Stomach (tissue), 9 donors: ENCODE measurements around the gene POLE. TPM values are rescaled to one million over a fixed set of nuclear protein-coding genes. Genes with fewer than 3 reads are reported as not detected.

Experiments used
- DNase-seq, 2 donors: peaks; one replicate each; pipeline versions ENCODE4 v3.0.0 to v3.0.0-alpha.2; 2013 to 2019
- H3K27ac ChIP-seq, 5 donors: fragments of 200-600 bp in 4 of 5; sonication (generic) in 4 of 5; one replicate each; pipeline ENCODE4 v1.5.1; 2013 to 2019; ENCODE audit warnings: mild to moderate bottlenecking in 1 of 5, moderate library complexity in 1 of 5
- H3K27me3 ChIP-seq, 3 donors: fragments of 200-600 bp; sonication (generic); one replicate each; pipeline ENCODE4 v1.5.1; 2017 to 2019; ENCODE audit warnings: mixed run types in 1 of 3
- H3K36me3 ChIP-seq, 4 donors: fragments of 200-600 bp; sonication (generic); 1 replicate in 3 of 4; 2 replicates in 1 of 4; pipeline ENCODE4 v1.5.1; 2016 to 2019
- H3K4me1 ChIP-seq, 4 donors: fragments of 200-600 bp; sonication (generic); one replicate each; pipeline ENCODE4 v1.5.1; 2016 to 2019
- H3K4me3 ChIP-seq, 4 donors: fragments of 200-600 bp; sonication (generic) in 3 of 4; one replicate each; pipeline ENCODE4 v1.5.1; 2016 to 2019; ENCODE audit warnings: mild to moderate bottlenecking in 1 of 4
- H3K9me3 ChIP-seq, 4 donors: fragments of 200-600 bp; sonication (generic); one replicate each; pipeline ENCODE4 v1.5.1; 2016 to 2019
- CTCF ChIP-seq, 7 experiments: fragments of 450-650 bp in 4 of 7; fragments of 200-600 bp in 3 of 7; sonication (generic) in 3 of 7; IDR thresholded peaks; one replicate each; pipeline ENCODE4 v1.5.1; 2016 to 2019; ENCODE audit warnings: antibody characterized with exemption in 7 of 7, control low read depth in 2 of 7, mild to moderate bottlenecking in 1 of 7
- EP300 ChIP-seq: sonication (generic); formaldehyde crosslinking; IDR thresholded peaks from one replicate; pipeline ENCODE4 v1.6.1; 2017; ENCODE audit warnings: antibody characterized with exemption
- POLR2A ChIP-seq, 4 donors: fragments of 450-650 bp; IDR thresholded peaks; one replicate each; pipeline ENCODE4 v1.6.1; 2016; ENCODE audit warnings: antibody characterized with exemption in 4 of 4, control low read depth in 2 of 4, mild to moderate bottlenecking in 1 of 4, moderate library complexity in 1 of 4
- POLR2AphosphoS5 ChIP-seq, 3 donors: sonication (generic); formaldehyde crosslinking; IDR thresholded peaks; one replicate each; pipeline ENCODE4 v1.6.1; 2016; ENCODE audit warnings: antibody characterized with exemption in 3 of 3
- WGBS, 5 donors: extraction: QIAGEN DNeasy Blood & Tissue Kit in 3 of 5; methylation state at CpG; one replicate each; pipeline versions ENCODE4 v1.1.5 to v1.1.7; 2013 to 2018; 5-methylcytosine and 5-hydroxymethylcytosine counted together
- intact Hi-C: fragments of 100-400 bp; cut with DNase I; formaldehyde crosslinking; loops from one replicate; pipeline ENCODE4 v1.15.1; 2023; ENCODE audit warnings: low total_unique reads
- polyA plus RNA-seq, 3 donors: library from polyadenylated mRNA; stranded (reverse); fragments of 200-250 nt; gene quantifications; one replicate each; pipeline ENCODE4 v1.2.3, GENCODE V29; 2013
- total RNA-seq, 5 donors: library from RNA; depleted of rRNA; stranded (reverse); fragments of >200 nt; gene quantifications; one replicate each; pipeline versions ENCODE4 v1.1.0 to v1.2.3, GENCODE V29; 2014 to 2016
- donor health status: healthy with polysubstance abuse.
- donor health status: Bipolar disorder and iron deficiency.
- donor health status: healthy.

Gene POLE
- total and polyA plus RNA-seq, 8 donors = 12.7 to 144 (median 43.3) TPM

DNA sequence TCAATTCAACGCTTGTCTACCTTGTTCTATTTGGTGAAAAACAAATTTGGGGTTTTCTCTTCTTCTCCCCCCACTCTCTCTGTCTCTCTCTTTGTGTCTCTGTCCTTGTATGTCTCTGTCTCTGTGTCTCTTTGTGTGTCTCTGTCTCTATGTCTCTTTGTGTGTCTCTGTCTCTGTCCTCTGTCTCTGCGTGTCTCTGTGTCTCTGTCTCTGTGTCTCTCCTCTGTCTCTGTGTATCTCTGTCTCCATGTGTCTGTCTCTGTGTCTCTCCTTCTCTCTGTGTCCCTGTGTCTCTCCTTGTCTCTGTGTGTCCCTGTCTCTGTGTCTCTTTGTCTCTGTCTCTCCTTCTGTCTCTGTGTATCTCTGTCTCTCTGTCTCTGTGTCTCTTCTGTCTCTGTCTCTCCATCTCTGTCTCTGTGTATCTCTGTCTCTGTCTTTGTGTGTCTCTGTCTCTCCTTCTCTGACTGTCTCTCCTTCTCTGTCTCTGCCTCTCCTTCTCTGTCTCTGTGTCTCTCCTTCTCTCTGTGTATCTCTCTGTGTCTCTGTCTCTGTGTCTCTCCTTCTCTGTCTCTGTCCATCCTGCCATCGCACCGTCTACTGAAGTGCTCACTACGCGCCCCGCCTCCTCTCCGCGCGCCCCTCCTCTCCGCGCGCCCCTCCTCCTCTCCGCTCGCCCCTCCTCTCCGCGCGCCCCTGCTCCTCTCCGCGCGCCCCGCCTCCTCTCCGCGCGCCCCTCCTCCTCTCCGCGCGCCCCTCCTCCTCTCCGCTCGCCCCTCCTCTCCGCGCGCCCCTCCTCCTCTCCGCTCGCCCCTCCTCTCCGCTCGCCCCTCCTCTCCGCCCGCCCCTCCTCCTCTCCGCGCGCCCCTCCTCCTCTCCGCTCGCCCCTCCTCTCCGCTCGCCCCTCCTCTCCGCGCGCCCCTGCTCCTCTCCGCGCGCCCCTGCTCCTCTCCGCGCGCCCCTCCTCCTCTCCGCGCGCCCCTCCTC lies 89.5 kb downstream of the POLE start:
- TF ChIP-seq CTCF (IDR thresholded peaks at IDR 0.05) (no peak), POLR2AphosphoS5 (IDR thresholded peaks at IDR 0.05) (no peak), EP300 (no peak), POLR2A (IDR thresholded peaks at IDR 0.05) (no peak)
- H3K27ac ChIP-seq = peak overlapping the region in 1 of 5 donors; percentile 74
- DNase-seq = peak in 1 of 2 donors; percentile 76

GRCh38 chr12:132596016-132596415 lies 91.1 kb downstream of the POLE start:
- H3K27ac ChIP-seq = no peak overlapping the region
- no peaks in the 10 kb centered on the region for H3K9me3 ChIP-seq
- H3K4me3 ChIP-seq = no peak overlapping the region
- intact Hi-C loops = no loop called here
- DNase-seq = no peak
- no peaks in the 10 kb centered on the region for H3K36me3 ChIP-seq
- H3K4me1 ChIP-seq = peaks cover 11 to 36% (median 30%) of the 10 kb centered on the region in 4 donors
- TF ChIP-seq CTCF (IDR thresholded peaks at IDR 0.05) = no peak
- no peak for TF ChIP-seq EP300
- no peak for TF ChIP-seq POLR2A (IDR thresholded peaks at IDR 0.05)
- TF ChIP-seq POLR2AphosphoS5 (IDR thresholded peaks at IDR 0.05) = no peak
- H3K27me3 ChIP-seq = peaks cover 0 to 39% (median 29%) of the 10 kb centered on the region in 3 donors
- WGBS, 5 donors = 69 to 77% (median 74%) methylated on average over 18 of the region's 18 CpGs

More for the DNA sequence above, 89.5 kb downstream of the POLE start:
- Histone ChIP-seq H3K4me1 (peaks cover 11 to 41% (median 32%) of the 10 kb centered on the region in 4 donors), H3K27me3 (peaks cover 0 to 47% (median 40%) of the 10 kb centered on the region in 3 donors), H3K9me3 (no peaks in the 10 kb centered on the region), H3K36me3 (no peaks in the 10 kb centered on the region), H3K4me3 (peak overlapping the region; percentile 28 to 43 (median 38))
- intact Hi-C loops = no loop called here
- 3 to 9% (median 7%) methylated on average over 12 to 46 of the region's 58 CpGs for WGBS, 5 donors

DNA sequence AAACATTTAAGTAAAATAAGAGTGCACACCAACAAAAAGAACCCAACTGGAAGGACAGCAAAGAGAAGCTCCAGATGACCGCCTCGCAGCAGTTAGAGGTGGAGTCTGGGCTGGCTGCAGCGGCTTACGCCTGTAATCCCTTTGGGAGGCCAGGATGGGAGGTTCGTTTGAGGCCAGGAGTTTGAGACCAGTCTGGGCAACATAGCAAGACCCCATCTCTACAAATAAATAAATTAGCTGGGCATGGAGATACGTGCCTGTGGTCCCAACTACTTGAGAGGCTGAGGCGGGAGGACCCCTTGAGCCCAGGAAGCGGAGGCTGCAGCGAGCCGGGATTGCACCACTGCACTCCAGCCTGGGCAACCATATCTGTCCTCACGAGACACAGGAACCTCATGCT lies 92.0 kb downstream of the POLE start:
- intact Hi-C loops = no loop called here
- DNase-seq = no peak
- Histone ChIP-seq H3K4me1 (peaks cover 11 to 28% (median 21%) of the 10 kb centered on the region in 4 donors), H3K9me3 (no peaks in the 10 kb centered on the region), H3K4me3 (no peak overlapping the region), H3K27me3 (peaks cover 0 to 30% (median 27%) of the 10 kb centered on the region in 3 donors), H3K27ac (no peak overlapping the region), H3K36me3 (no peaks in the 10 kb centered on the region)
- WGBS, 5 donors = 76 to 89% (median 84%) methylated on average over 11 of the region's 11 CpGs
- TF ChIP-seq POLR2AphosphoS5 (IDR thresholded peaks at IDR 0.05) (no peak), CTCF (IDR thresholded peaks at IDR 0.05) (no peak), POLR2A (IDR thresholded peaks at IDR 0.05) (no peak), EP300 (no peak)

DNA sequence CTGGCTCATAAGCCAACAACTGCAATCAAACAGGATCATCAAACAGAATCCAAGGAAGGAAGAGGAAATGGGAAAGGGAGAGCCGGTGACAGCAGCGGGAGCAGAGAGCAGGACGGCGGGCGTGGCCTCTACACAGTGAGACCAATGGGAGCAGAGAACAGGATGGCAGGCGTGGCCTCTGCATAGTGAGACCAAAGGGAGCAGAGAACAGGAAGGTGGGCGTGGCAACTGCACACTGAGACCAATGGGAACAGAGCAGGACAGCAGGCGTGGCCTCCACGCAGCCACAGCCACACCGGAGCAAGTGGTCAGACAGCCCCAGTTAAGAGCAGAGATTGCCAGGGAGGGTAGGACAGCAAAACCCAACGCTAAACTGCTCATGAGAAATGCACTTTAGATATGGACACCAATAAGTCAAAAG lies 93.2 kb downstream of the POLE start:
- intact Hi-C loops = no loop called here
- WGBS, 5 donors = 4 to 16% (median 7%) methylated on average over 11 of the region's 11 CpGs
- H3K27ac ChIP-seq = peak overlapping the region in 1 of 5 donors; percentile 13
- H3K27me3 ChIP-seq = peaks cover 0 to 30% (median 18%) of the 10 kb centered on the region in 3 donors
- H3K4me3 ChIP-seq = peak overlapping the region in 3 of 4 donors; percentile 13 to 33 (median 25)
- H3K36me3 ChIP-seq = no peaks in the 10 kb centered on the region
- H3K9me3 ChIP-seq = no peaks in the 10 kb centered on the region
- DNase-seq = peak; percentile 95 to 98
- TF ChIP-seq POLR2AphosphoS5 (IDR thresholded peaks at IDR 0.05) (peak in 1 of 3 donors; percentile 59), CTCF (IDR thresholded peaks at IDR 0.05) (no peak)
- peaks cover 11 to 21% (median 18%) of the 10 kb centered on the region in 4 donors for H3K4me1 ChIP-seq
